HG03439 (cell line): Measurements from ENCODE around the gene CD58.

Experiments used
- ATAC-seq: cut with Tn5 transposase; IDR thresholded peaks from one replicate; pipeline ENCODE4 v1.9.1; 2021; ENCODE audit warnings: mild to moderate bottlenecking, moderate library complexity; ENCODE audit not compliant: unreplicated experiment

The CD58 gene

GRCh38 chr1:116544588-116545358 is 26.1 kb downstream of the CD58 start:
- peak; percentile 32 for ATAC-seq

GRCh38 chr1:116540088-116540487 is 30.7 kb downstream of the CD58 start:
- peak; percentile 49 for ATAC-seq

GRCh38 chr1:116538544-116538943 is 32.3 kb downstream of the CD58 start:
- ATAC-seq, result peak; percentile 73

- no peak for ATAC-seq
Observed at GRCh38 chr1:116537898-116538297, 32.9 kb downstream of the CD58 start.

GRCh38 chr1:116537040-116537831 is 33.6 kb downstream of the CD58 start:
- no peak for ATAC-seq

- ATAC-seq, result no peak
Observed at GRCh38 chr1:116534014-116534739, 36.6 kb downstream of the CD58 start.

- ATAC-seq, result no peak
Observed at GRCh38 chr1:116533429-116533820, 37.4 kb downstream of the CD58 start.

GRCh38 chr1:116532671-116533428 is 38.0 kb downstream of the CD58 start:
- ATAC-seq, result no peak

GRCh38 chr1:116531917-116532316 is 38.9 kb downstream of the CD58 start:
- ATAC-seq, result no peak

- ATAC-seq, result no peak
Observed at GRCh38 chr1:116529681-116530080, 41.1 kb downstream of the CD58 start.

- no peak for ATAC-seq
Observed at GRCh38 chr1:116529199-116529631, 41.6 kb downstream of the CD58 start.

GRCh38 chr1:116528329-116529083 is 42.3 kb downstream of the CD58 start:
- no peak for ATAC-seq

- ATAC-seq, result no peak
Observed at GRCh38 chr1:116525440-116525839, 45.4 kb downstream of the CD58 start.

- ATAC-seq, result no peak
Observed at GRCh38 chr1:116521186-116521585, 49.6 kb downstream of the CD58 start.

GRCh38 chr1:116518400-116518799 is 52.4 kb downstream of the CD58 start:
- ATAC-seq, result no peak

GRCh38 chr1:116516631-116517030 is 54.2 kb downstream of the CD58 start:
- ATAC-seq, result no peak

GRCh38 chr1:116515702-116516101 is 55.1 kb downstream of the CD58 start:
- no peak for ATAC-seq

GRCh38 chr1:116514708-116515525 is 55.9 kb downstream of the CD58 start:
- ATAC-seq, result peak; percentile 50

- ATAC-seq, result no peak
Observed at GRCh38 chr1:116513956-116514355, 56.9 kb downstream of the CD58 start.
